Naive thymus-derived CD4-positive, alpha-beta T cell (primary cell): Measurements from ENCODE around the gene RPL27A. TPM values are rescaled to one million over a fixed set of nuclear protein-coding genes. Genes with fewer than 3 reads are reported as not detected.

ENCODE experiments used
- ATAC-seq: fragments of 150-1000 bp; cut with Tn5 transposase; 2 replicates; pipeline ENCODE4 v1.10.0; 2021; ENCODE audit warnings: mild to moderate bottlenecking, moderate library complexity
- CTCF ChIA-PET: fragments of 350-600 bp; sonication (Branson Sonifier 250); formaldehyde crosslinking; loops from one replicate; lab custom pipeline; 2021; ENCODE audit warnings: antibody characterized with exemption; lab: Charles Lee
- POLR2A ChIA-PET: fragments of 350-600 bp; sonication (Branson Sonifier 250); formaldehyde crosslinking; loops from one replicate; lab custom pipeline; 2021; ENCODE audit warnings: antibody characterized with exemption, inconsistent platforms; lab: Charles Lee
- DNase-seq, 9 donors: peaks; one replicate each; pipeline versions ENCODE4 v3.0.0 to v3.0.0-alpha.2; 2020 to 2022; ENCODE audit warnings: mixed read lengths in 1 of 9
- H3K27ac ChIP-seq: one replicate; pipeline ENCODE4 v1.7.0; 2013; ENCODE audit warnings: mild to moderate bottlenecking, low read depth, low read length, moderate library complexity
- H3K27me3 ChIP-seq, 2 donors: one replicate each; pipeline ENCODE4 v1.7.0; 2013; ENCODE audit warnings: low read length in 2 of 2, mild to moderate bottlenecking in 2 of 2, moderate library complexity in 2 of 2; ENCODE audit not compliant: control insufficient read depth in 2 of 2, insufficient read depth in 2 of 2
- H3K36me3 ChIP-seq, 3 experiments: 1 replicate in 2 of 3; 2 replicates in 1 of 3; pipeline ENCODE4 v1.7.0; 2013; ENCODE audit warnings: low read length in 3 of 3, mild to moderate bottlenecking in 3 of 3, moderate library complexity in 1 of 3; ENCODE audit not compliant: insufficient read depth in 3 of 3, control insufficient read depth in 2 of 3
- H3K4me1 ChIP-seq, 2 donors: one replicate each; pipeline ENCODE4 v1.7.0; 2013; ENCODE audit warnings: low read length in 2 of 2, mild to moderate bottlenecking in 2 of 2, moderate library complexity in 1 of 2; ENCODE audit not compliant: control insufficient read depth in 2 of 2, insufficient read depth in 2 of 2
- H3K4me3 ChIP-seq: 2 replicates; pipeline ENCODE4 v1.7.0; 2013; ENCODE audit warnings: mild to moderate bottlenecking, low read length
- H3K9me3 ChIP-seq, 3 experiments: 1 replicate in 2 of 3; 2 replicates in 1 of 3; pipeline ENCODE4 v1.7.0; 2013; ENCODE audit warnings: low read length in 3 of 3; ENCODE audit not compliant: control insufficient read depth in 2 of 3
- H3K27ac Mint-ChIP-seq, 9 donors: one replicate each; pipeline ENCODE4 v1.8.0; 2020 to 2022; ENCODE audit warnings: mixed read lengths in 9 of 9, mild to moderate bottlenecking in 8 of 9, moderate library complexity in 5 of 9, inconsistent platforms in 2 of 9
- H3K27me3 Mint-ChIP-seq, 5 donors: one replicate each; pipeline ENCODE4 v1.8.0; 2021 to 2022; ENCODE audit warnings: mixed read lengths in 5 of 5, mild to moderate bottlenecking in 1 of 5
- H3K36me3 Mint-ChIP-seq, 5 donors: one replicate each; pipeline ENCODE4 v1.8.0; 2020 to 2022; ENCODE audit warnings: mixed read lengths in 5 of 5, mild to moderate bottlenecking in 3 of 5, inconsistent platforms in 1 of 5
- H3K4me1 Mint-ChIP-seq, 7 donors: one replicate each; pipeline ENCODE4 v1.8.0; 2020 to 2022; ENCODE audit warnings: mixed read lengths in 7 of 7, mild to moderate bottlenecking in 3 of 7, inconsistent platforms in 1 of 7
- H3K4me3 Mint-ChIP-seq, 10 donors: one replicate each; pipeline ENCODE4 v1.8.0; 2020 to 2022; ENCODE audit warnings: mild to moderate bottlenecking in 10 of 10, mixed read lengths in 10 of 10, moderate library complexity in 6 of 10, inconsistent platforms in 2 of 10
- H3K9me3 Mint-ChIP-seq, 11 donors: one replicate each; pipeline ENCODE4 v1.8.0; 2020 to 2022; ENCODE audit warnings: mixed read lengths in 11 of 11, mild to moderate bottlenecking in 4 of 11, inconsistent platforms in 1 of 11, moderate library complexity in 1 of 11
- intact Hi-C, 2 donors: fragments of 100-400 bp; cut with micrococcal nuclease; formaldehyde crosslinking; loops; one replicate each; pipeline ENCODE4 v1.15.1; 2023
- polyA plus RNA-seq, 2 donors: library from polyadenylated mRNA; unstranded; fragments of 300-500 nt; fragmentation: Illumina TruSeq; gene quantifications; one replicate each; pipeline ENCODE4 v1.2.3, GENCODE V29; 2021
- total RNA-seq, 6 experiments: library from RNA in 5 of 6; stranded (reverse) in 5 of 6; gene quantifications; 1 replicate in 5 of 6; 2 replicates in 1 of 6; pipeline ENCODE4 v1.2.3 and lab custom pipeline; 2021 to 2026

The RPL27A gene
- total and polyA plus RNA-seq, 7 experiments from 2014 or later = 758 to 4,835 (median 1,675) TPM

- CTCF ChIA-PET = no interaction called here
- H3K9me3 ChIP-seq = no peaks in the 10 kb centered on the region
- no peaks in the 10 kb centered on the region for H3K36me3 ChIP-seq
- H3K36me3 Mint-ChIP-seq = no peaks in the 10 kb centered on the region
- H3K4me1 Mint-ChIP-seq = peaks cover 0 to 6% (median 2%) of the 10 kb centered on the region in 7 donors
- DNase-seq (no peak), ATAC-seq (no peak)
- POLR2A ChIA-PET = no interaction called here
- H3K27me3 ChIP-seq = no peaks in the 10 kb centered on the region
- H3K4me1 ChIP-seq = no peaks in the 10 kb centered on the region
- H3K27ac ChIP-seq = no peak overlapping the region
- intact Hi-C loops = no loop called here
- no peak overlapping the region for H3K4me3 ChIP-seq
- H3K27ac Mint-ChIP-seq = no peak overlapping the region
- H3K27me3 Mint-ChIP-seq = peaks cover 0 to 8% (median 4%) of the 10 kb centered on the region in 5 donors
- H3K9me3 Mint-ChIP-seq = peaks cover 0 to 1% (median 0%) of the 10 kb centered on the region in 11 donors
- no peak overlapping the region for H3K4me3 Mint-ChIP-seq
These were observed 31.3 kb downstream of the RPL27A start for GRCh38 chr11:8713760-8714454.

GRCh38 chr11:8714622-8715225 is 32.1 kb downstream of the RPL27A start:
- Histone ChIP-seq H3K27ac (no peak overlapping the region), H3K4me3 (no peak overlapping the region), H3K36me3 (no peaks in the 10 kb centered on the region), H3K4me1 (no peaks in the 10 kb centered on the region), H3K27me3 (no peaks in the 10 kb centered on the region), H3K9me3 (no peaks in the 10 kb centered on the region)
- CTCF ChIA-PET = no interaction called here
- Mint-ChIP-seq H3K4me3 (no peak overlapping the region), H3K36me3 (no peaks in the 10 kb centered on the region), H3K27me3 (peaks cover 0 to 8% (median 1%) of the 10 kb centered on the region in 5 donors), H3K9me3 (peaks cover 0 to 1% (median 0%) of the 10 kb centered on the region in 11 donors), H3K4me1 (peaks cover 0 to 6% (median 2%) of the 10 kb centered on the region in 7 donors), H3K27ac (no peak overlapping the region)
- intact Hi-C loops = no loop called here
- no peak for ATAC-seq
- POLR2A ChIA-PET = no interaction called here
- no peak for DNase-seq

- Histone ChIP-seq H3K4me1 (no peaks in the 10 kb centered on the region), H3K27me3 (no peaks in the 10 kb centered on the region), H3K4me3 (no peak overlapping the region), H3K27ac (no peak overlapping the region), H3K36me3 (no peaks in the 10 kb centered on the region), H3K9me3 (no peaks in the 10 kb centered on the region)
- POLR2A ChIA-PET = no interaction called here
- intact Hi-C loops = no loop called here
- CTCF ChIA-PET = no interaction called here
- Mint-ChIP-seq H3K36me3 (no peaks in the 10 kb centered on the region), H3K27ac (no peak overlapping the region), H3K4me3 (no peak overlapping the region), H3K4me1 (peaks cover 0 to 6% (median 2%) of the 10 kb centered on the region in 7 donors), H3K9me3 (peaks cover 0 to 1% (median 0%) of the 10 kb centered on the region in 11 donors), H3K27me3 (peaks cover 0 to 8% (median 4%) of the 10 kb centered on the region in 5 donors)
- ATAC-seq (no peak), DNase-seq (no peak)
These were observed 32.9 kb downstream of the RPL27A start for GRCh38 chr11:8715501-8715900.

GRCh38 chr11:8717544-8717875 is 34.9 kb downstream of the RPL27A start:
- DNase-seq = no peak
- no peak for ATAC-seq
- CTCF ChIA-PET = no interaction called here
- Histone ChIP-seq H3K36me3 (no peaks in the 10 kb centered on the region), H3K27ac (no peak overlapping the region), H3K4me1 (no peaks in the 10 kb centered on the region), H3K9me3 (no peaks in the 10 kb centered on the region), H3K4me3 (no peak overlapping the region), H3K27me3 (no peaks in the 10 kb centered on the region)
- Mint-ChIP-seq H3K27me3 (peaks cover 0 to 11% (median 8%) of the 10 kb centered on the region in 5 donors), H3K4me3 (no peak overlapping the region), H3K4me1 (peaks cover 0 to 6% (median 2%) of the 10 kb centered on the region in 7 donors), H3K9me3 (peaks cover 0 to 1% (median 0%) of the 10 kb centered on the region in 11 donors), H3K36me3 (no peaks in the 10 kb centered on the region), H3K27ac (no peak overlapping the region)
- intact Hi-C loops = no loop called here
- POLR2A ChIA-PET = no interaction called here

DNA sequence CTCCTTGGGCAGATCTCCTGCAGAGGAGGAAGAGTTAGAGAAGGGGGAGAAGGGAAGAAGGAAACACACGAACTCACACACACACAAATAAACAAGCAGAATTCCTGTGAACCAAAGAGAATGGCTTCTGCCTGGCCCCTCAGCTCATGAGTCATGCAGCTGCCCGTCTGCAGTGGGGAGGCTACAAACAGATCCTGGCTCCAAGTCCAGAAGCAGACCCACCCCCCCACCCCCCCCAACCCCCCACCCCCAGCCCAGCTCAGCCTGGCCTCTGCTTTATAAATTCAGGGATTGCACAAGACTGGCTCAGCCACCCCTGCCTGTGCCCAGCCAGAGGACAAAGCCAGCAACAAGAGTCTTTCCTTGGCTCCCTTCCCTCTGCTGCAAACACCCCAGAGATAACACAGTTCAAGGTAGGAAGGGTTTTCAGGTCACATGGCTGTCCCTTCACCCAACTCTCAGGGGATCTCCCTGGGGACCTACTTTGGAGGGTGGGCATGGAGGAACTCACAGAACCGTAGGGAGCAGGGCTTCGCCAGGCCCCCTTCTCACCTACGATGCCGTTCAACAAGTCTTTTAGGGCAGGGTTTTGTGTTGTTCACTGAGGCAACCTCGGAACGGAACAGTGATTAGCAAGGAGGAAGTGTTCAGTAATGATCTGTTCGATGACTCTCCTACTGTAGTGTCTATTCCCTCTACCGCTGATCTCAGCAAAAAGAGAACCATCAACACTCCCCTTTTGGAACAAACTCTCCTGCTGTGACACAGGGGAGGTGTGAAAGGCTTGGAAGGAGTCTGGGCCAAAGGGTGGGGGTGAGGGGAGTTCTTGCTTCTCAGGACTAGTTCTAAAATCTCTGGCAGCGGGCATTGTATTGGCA is 35.5 kb downstream of the RPL27A start:
- ChIA-PET POLR2A (no interaction called here), CTCF (no interaction called here)
- Histone ChIP-seq H3K9me3 (no peaks in the 10 kb centered on the region), H3K4me1 (no peaks in the 10 kb centered on the region), H3K4me3 (no peak overlapping the region), H3K36me3 (no peaks in the 10 kb centered on the region), H3K27me3 (no peaks in the 10 kb centered on the region), H3K27ac (no peak overlapping the region)
- intact Hi-C loops = no loop called here
- Mint-ChIP-seq H3K36me3 (no peaks in the 10 kb centered on the region), H3K9me3 (peaks cover 0 to 1% (median 0%) of the 10 kb centered on the region in 11 donors), H3K27ac (no peak overlapping the region), H3K4me3 (no peak overlapping the region), H3K27me3 (peaks cover 0 to 15% (median 8%) of the 10 kb centered on the region in 5 donors), H3K4me1 (peaks cover 0 to 6% (median 2%) of the 10 kb centered on the region in 7 donors)
- ATAC-seq = peak; percentile 55
- DNase-seq = no peak

DNA sequence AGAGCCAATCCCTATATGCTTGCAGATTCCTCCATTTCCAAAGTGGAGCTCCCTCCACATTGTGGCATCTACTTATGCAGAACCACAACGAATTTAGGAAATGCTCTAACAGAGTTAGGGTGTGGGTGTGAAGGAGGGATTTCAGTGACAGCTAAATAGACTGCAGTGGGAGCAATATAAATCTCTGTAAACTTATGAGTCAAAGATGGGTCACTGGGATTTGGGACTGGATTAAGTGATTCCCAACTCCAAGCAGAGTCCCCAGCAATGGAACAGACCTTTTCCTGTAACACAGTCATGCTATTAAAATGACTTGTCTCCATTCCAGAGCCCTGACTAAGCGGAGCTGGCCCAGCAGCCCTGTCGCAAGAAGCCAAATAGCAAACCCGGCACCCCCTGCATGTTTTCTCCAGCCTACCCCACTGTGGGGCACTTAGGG is 36.6 kb downstream of the RPL27A start:
- no peak for ATAC-seq
- Mint-ChIP-seq H3K27ac (no peak overlapping the region), H3K4me1 (peaks cover 0 to 6% (median 2%) of the 10 kb centered on the region in 7 donors), H3K27me3 (peaks cover 0 to 15% (median 8%) of the 10 kb centered on the region in 5 donors), H3K9me3 (peaks cover 0 to 1% (median 0%) of the 10 kb centered on the region in 11 donors), H3K4me3 (no peak overlapping the region), H3K36me3 (no peaks in the 10 kb centered on the region)
- no peak for DNase-seq
- Histone ChIP-seq H3K27me3 (no peaks in the 10 kb centered on the region), H3K9me3 (no peaks in the 10 kb centered on the region), H3K27ac (no peak overlapping the region), H3K36me3 (no peaks in the 10 kb centered on the region), H3K4me1 (no peaks in the 10 kb centered on the region), H3K4me3 (no peak overlapping the region)
- intact Hi-C loops = no loop called here
- CTCF ChIA-PET = interaction anchor here (0.6 kb wide), 1 partner anchor 42 kb away, joined by 4 read pairs; no protein-coding TSS in a partner anchor
- POLR2A ChIA-PET = no interaction called here
